ENCODE data around the gene BTAF1.

The BTAF1 gene

DNA sequence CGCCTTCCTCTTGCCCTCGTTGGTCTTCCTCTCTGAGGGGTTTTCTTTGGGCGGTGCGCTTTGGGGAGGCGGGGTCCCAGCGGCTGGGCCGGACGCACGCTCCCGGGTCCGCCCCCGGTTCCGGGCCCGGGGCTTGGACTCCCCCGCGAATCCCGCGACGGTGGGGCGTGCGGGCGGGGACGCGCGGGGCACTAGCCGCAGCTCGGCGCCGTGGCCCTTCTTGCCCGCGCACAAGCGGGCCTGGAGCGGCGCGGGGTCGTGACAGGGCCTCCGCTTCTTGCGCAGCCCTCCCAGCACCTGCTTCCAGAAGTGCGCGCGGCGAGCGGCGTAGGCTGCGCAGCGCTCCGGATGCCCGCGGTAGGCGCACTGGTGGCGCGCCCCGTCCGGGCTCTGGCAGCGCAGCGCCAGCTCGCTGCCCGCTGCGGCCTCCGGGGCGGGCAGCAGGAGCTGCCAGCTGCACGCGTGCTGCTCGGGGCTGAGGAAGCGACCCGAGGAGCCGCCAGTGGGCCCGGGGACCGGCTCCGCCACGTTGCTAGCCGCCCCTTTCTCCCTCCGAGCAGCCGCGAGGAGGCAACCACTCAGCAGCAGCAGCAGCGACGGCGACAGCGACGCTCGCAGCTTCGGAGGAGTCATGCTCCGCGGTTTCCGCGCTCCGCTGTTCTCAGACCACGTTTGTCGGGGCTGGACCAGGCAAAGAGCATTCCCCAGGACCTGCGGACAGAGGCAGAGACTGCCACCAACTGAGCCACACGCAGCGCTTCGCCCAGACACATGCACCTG lies 15.0 kb upstream of the BTAF1 start:
- DNase-seq (ENCODE audit: low read depth in 3 of 3), result peak; percentile 43 to 63 (median 51)

DNA sequence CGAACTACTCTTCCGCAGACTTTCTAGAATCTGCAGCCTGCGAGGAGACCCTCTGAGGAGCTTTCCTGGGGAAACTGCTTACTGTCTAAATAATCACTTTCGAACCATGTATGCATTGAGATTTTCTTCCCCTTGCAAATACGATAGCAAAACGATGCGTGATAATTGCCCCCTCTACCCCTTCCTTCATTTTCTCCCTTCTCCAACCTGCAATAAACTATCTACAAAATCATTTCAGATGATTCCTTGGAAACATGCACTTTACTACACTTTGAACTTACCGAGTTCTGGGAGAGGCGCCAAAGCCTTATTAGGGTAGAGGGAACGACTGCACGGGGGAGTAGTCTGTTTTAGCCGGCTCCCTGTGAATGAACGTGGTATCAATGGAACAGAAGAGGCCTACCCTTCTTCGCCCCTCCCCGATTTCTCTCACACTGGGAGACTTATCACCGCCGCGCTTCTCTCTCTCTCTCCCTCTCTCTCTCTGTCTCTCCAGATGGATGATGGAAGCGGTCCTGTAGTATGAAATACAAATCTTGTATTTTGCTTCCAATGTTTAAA lies 14.4 kb upstream of the BTAF1 start, which contains the start of gene FGFBP3:
Gene FGFBP3 (minus strand): TSS at position 370 of the 561 bp plus-strand sequence. CDS start 517 bp downstream, outside the sequence.
- peak in 1 of 3 experiments; percentile 4 for DNase-seq (ENCODE audit: low read depth in 3 of 3)

DNA sequence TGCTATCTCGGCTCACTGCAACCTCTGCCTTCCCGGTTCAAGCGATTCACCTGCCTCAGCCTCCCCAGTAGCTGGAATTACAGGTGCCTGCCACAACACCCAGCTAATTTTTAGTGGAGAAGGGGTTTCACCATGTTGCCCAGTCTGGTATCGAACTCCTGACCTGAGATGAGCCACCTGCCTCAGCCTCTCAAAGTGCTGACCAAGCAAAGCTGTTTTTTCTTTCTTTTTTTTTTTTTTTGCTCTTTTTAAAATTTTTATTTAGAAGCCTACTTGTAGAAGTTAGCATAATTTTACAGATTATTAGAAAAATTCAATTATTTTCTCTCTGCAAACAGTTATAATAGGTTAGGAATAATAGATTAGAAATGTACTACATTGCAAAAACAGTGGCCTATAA lies 13.1 kb upstream of the BTAF1 start:
- DNase-seq (ENCODE audit: low read depth in 3 of 3), result no peak

DNA sequence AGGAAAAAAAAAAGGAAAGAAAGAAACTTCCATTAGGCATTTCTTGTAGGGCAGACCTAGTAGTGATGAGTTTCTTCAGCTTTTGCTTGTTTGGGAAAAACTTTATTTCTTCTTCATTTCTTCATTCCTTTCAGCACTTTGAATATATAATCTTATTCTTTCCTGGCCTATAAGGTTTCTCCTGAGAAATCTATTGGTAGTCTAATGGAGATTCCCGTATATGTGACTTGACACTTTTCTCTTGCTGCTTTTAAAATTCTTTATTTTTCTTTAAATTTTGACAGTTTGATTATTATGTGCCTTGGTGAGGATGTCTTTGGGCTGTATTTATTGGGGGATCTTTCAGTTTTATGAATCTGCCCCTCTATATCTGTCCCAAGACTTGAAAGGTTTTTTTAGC lies 3.9 kb upstream of the BTAF1 start:
- no peak for DNase-seq (ENCODE audit: low read depth in 3 of 3)

DNA sequence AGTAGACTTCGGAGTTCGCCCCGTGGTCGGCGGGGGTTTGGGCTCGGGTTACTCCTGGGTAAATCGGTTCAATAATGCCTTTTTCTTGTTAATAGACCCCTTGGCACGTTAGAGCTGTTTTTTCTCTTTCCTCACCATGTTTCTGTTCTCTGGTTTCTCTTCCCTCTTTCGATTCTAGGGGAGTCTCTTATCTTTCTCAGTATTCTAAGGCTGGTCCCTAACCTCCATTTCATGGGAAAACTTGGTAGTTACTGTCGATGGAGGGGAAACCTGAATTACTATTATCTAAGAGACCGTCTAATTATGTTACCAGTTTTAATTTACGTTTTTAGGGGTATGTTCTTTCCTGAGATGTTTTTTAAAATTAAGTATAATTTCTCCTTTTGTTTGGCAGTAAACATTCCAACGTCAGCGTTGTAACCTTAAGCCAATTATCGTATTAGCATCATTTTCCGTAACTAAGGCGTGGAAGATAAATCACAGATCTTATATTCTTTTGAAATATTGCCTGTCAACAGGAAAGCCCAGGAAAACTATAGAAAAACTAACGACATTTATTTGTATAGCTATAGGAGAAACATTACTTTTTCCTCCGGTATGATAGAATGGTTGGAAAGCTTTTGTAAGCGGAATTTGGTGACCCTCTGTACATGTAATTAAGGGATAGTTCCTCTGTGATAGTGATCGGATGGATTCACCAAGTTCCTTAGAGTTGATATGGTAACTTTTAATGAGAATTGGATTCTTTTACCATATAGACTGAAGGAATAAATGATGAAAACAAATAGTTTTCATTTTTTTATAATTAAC lies 847 bp downstream of the BTAF1 start:
- DNase-seq (ENCODE audit: low read depth in 3 of 3), result no peak

DNA sequence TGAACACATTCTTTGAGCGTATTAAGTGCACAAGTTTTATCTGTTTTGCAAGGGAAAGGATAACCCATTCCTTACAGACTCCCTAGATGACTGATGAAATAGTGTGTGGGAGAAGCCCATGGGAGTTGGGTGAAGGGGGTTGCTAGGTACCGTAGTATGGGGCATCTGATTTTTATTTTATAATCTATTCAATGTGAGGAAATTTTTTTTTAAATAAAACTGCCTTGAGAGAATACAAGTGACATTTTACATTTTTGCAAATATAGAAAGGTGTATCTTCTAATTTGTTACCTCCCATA lies 1.4 kb downstream of the BTAF1 start:
- no peak for DNase-seq (ENCODE audit: low read depth in 3 of 3)

DNA sequence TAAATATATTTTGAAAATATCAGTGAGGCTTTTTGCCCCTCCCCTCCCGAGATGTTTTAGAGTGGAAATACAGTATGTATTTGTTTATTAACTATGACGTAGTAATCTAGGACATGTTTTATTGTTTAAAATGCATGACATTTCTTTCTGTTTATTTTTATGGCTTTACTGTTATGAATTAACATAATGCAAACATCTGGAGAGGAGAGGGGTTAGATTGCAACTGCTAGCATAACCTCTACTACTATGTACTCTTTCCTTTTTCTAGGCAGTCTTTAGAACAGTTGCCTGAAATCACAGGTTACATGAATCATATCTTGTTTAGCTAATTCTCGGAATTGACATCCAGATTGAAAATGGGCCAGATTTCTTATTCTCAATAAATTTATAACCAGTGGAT lies 7.4 kb downstream of the BTAF1 start:
- DNase-seq (ENCODE audit: low read depth in 3 of 3), result no peak

DNA sequence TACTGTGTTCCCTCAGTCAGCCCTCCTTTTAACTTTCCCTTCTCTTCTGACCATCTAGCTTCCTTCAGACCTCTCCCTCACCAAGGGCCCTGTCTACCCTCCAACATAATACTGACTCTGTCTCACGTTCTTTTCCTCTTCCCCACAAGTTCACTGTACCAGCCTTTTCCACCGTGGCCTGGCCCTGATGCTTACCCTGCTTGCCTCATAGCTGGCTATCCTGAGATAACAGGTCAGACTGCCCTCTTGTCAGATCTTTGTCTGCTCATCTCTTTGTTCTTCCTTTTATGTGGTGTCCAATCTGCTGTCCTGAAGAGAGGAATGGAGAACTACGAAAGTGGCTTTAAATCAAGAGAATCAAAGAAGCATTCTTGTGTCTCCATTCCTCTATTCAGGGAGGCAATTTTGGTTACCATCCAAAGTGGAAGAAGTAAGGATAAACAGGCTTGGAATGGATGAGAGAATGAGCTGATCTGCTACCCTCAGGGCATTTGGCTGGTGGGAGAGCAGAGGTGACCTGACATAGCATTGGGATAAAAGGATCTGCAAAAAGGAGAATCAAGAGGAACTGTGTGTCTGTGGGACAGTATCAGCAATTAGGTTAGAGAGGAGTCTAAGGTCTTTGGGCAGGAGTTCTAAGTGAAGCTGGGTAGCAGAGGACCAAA lies 8.1 kb downstream of the BTAF1 start:
- DNase-seq (ENCODE audit: low read depth in 3 of 3), result no peak

DNA sequence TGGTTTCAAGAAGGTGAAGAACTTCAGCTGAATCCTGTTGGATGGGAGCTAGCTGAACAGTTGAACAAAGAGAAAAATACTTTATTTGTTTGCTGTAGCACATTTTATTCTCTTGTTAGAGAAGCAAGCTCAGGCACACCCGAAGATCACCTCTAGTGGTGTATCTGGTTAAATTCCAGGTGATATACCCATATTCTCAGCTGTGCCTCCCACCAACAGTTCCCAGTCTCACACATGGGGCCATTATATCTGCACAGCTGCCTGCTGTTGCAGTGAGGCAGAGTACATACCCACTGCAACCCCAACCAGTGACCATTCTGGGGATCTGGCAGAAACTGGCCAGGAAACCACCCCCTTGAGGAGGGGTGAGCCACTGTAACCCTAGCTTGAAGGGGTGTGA lies 9.2 kb downstream of the BTAF1 start:
- DNase-seq (ENCODE audit: low read depth in 3 of 3), result no peak

DNA sequence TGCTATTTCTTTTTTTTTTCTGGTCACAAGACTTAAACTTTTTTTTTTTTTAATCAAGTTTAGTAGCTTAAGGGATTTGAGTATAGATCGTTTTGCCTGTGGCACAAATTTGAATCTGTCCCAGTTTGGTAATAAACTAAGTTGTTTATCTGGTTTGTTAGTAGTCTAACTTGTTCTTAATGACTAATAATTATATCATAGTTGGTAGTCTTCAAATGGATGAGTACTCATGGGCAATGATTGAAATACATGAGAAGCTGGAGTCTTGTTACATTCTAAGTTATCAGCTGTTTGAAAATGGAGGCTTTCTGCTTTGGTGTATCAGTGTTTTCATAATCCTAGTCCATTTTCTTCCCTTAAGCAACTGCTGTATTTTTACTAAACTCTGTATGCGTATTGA lies 12.3 kb downstream of the BTAF1 start:
- no peak for DNase-seq (ENCODE audit: low read depth in 3 of 3)

DNA sequence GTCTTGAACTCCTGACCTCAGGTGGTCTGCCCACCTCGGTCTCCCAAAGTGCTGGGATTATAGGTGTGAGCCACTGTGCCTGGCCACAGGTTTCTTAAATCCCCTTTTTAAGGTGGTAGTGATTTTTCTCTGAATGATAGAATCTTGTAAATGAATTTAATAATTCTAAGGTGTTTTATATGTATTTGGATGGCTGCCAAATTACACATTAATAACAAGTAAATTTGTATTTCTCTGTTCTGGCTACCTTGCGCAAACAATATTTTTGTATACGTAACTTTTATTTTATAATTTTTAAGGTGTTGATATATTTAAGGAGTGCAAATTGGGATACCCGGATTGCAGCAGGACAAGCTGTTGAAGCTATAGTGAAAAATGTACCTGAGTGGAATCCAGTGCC lies 16.1 kb downstream of the BTAF1 start:
- no peak for DNase-seq (ENCODE audit: low read depth in 3 of 3)

DNA sequence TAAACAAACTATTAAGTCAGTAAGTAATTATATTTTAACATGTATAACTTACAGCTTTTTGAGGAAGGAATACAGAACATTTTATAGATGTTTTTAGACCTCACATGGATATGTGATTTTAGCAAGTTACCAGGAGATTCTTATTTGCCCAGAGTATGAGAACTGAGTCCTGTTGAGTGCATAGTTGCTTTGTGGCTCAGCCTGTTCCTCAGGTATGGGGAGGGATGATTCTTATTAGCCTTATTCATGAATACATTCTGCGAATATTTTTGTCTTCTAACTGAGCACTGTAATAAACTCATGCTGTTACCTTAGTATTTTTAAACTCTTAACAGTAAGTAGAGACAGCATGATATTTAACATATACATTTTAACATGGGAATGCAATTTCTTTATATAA lies 17.9 kb downstream of the BTAF1 start:
- no peak for DNase-seq (ENCODE audit: low read depth in 3 of 3)

DNA sequence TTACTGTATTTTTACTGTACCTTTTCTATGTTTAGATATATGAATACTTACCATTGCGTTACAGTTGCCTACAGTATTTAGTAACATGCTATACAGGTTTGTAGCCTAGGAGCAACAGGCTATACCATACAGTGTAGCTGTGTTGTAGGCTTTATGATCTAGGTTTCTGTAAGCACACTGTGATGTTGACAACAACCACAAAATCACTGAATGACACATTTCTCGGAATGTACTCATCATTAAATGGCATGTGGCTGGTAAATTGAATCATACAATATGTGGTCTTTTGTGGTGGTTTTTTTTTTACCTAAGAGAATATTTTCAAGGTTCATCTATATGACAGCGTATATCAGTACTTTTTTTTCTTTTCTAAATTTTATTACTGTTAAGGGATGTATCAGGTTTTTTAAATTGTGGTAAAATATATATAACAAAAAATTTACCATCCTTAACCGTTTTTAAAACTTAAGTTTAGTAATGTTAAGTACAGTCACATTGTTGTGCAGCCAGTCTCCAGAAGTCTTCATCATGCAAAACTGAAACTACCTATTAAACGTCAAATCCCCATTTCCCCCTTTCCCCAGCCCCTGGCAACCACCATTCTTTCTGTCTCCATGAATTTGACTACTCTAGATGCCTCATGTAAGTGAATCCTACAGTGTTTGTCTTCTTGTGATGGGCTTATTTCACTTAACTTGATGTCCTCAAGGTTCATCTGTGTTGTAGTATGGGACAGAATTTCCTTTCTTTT lies 21.5 kb downstream of the BTAF1 start:
- DNase-seq (ENCODE audit: low read depth in 3 of 3), result no peak

DNA sequence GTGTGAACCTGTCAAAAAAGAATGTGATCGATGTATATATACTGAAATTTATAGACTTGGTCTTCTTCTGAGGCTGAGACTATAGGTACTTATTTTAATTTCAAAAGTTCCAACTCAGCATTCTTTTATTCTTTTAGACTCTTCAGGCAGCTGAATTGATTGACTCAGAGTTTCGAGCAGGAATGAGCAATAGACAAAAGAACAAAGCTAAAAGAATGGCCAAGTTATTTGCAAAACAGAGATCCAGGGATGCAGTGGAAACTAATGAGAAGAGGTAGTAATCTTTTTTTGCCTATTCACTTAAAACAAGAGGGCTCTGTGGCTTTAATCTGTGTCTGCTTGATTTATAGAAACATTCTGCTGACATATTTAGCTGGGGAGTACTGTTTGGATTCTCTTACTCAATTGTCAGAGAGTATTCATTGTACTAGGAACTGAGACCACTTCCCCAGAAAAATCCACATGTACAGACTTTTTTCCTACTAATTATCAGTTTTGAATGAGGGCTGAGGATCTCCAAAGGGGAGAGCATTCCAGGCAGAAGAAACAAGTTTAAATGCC lies 30.1 kb downstream of the BTAF1 start:
- no peak for DNase-seq (ENCODE audit: low read depth in 3 of 3)

DNA sequence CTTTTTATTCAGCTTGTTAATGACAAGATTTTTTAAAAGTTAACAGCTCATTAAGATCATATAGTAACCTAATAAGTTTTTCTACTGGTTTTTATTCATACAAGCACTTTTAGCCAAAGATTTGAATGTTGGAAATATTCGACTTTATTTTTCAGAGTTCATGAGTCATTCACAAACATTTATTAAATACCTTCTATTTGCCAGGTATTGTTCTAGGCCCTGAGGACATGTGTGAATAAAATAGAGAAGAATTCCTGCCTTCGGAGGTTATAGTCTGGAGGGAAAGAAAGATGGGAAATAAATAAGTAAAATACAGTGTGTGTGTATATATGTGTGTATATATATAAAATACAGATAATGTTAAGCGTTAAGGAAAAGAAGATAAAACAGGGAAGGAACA lies 31.5 kb downstream of the BTAF1 start:
- DNase-seq (ENCODE audit: low read depth in 3 of 3), result no peak

DNA sequence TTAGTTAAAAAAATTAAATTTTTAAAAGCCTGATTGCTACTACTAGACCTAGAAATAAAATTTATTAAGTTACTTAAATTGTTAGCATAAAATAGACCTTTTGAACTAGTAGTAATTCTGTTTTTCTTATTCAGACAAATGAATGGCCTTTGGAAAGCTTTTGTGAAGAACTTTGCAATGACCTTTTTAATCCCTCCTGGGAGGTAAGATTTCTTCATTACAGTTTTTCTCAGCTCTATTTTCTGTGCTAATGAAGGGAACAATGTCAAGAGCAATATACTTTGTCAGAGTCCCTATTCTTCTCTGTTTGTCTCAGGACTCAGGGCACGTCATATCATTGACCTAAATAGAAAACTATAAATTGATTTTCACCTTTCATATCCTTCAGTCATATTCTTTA lies 33.5 kb downstream of the BTAF1 start:
- DNase-seq (ENCODE audit: low read depth in 3 of 3), result no peak

DNA sequence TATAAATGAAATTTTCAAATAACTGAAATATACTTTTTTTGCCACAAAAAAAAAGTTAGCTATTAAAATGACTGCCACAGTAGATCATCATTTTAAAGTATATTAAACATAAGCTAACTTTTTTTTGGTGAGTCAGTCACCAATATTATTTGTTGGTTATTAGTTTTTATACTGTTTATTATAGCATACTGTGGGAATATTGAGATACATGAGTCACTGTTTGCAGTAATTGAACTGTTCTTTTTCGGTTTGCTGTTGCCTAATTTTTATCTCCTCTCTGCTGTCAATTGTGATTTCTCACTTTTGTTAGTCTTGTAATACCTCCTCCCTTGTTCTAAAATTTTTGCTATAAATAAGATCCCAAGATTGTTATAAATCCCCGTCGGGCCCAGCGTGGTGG lies 45.7 kb downstream of the BTAF1 start:
- no peak for DNase-seq (ENCODE audit: low read depth in 3 of 3)

DNA sequence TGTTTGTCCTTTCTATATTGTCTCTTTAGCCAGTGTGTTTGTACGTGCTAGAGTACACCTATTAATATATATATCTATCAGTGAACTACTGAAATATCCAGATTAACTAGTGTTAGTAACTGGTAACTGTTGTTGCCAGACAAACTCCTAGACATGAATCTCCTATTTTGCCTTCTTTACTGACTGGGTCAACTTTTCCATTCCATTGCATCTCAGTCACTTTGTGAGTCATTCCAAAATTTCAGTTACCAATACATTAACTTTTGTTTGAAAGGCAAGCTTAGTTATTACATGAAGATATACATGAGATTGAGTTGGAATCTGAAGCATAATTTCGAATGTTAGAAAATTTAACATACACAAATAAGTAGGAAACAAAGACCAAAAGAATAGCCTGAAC lies 51.4 kb downstream of the BTAF1 start:
- no peak for DNase-seq (ENCODE audit: low read depth in 3 of 3)

DNA sequence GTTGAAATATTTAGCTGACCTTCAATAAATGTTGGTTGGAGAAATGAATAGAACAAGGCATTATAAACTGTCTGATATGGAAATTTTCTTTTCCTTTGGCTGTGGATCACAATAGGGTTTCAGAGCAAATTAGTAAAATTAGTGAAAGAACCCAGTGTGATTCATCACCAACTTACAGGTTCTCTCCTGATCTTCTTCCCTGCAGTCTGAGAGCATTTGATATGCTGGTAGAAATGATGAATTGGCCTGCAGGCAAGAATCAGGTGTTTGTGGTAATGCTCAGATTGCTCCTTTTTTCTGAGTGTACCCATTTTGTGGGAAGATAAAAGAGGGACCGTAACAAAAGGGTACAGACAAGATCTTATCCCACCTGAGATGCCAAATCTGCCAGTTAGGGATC lies 51.9 kb downstream of the BTAF1 start:
- no peak for DNase-seq (ENCODE audit: low read depth in 3 of 3)

DNA sequence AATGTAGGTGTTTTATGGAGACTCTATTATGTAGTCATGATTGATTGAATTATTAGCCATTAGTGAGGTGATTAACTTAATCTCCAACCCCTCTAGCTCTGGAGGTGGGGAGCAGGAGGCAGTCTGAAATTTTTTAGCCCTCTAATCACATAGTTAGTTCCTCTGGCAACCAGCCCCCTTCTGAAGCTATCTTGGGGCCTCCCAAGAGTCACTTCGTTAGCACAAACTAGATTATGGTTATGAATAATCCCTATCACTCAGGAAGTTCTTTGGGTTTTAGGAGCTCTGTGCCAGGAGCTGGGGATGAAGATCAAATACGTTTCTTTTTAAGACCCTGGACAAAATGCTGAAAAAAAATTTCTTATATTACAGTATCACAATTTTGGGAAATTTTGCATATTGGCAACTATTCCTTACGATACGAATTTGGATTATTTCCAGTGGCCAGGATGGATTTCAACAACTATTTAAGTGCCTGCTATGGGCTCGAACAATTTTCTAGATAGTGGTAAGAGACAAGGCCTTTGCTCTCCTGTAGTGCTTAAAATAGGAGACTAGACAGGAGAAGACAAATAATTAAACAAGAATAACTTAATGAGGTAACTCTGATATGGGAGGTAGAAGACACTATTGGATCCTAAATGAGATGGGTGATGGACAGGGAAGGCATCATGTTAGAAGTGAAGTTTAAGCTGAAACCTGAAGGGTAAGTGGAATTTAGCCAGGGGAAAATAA lies 52.9 kb downstream of the BTAF1 start:
- no peak for DNase-seq (ENCODE audit: low read depth in 3 of 3)

DNA sequence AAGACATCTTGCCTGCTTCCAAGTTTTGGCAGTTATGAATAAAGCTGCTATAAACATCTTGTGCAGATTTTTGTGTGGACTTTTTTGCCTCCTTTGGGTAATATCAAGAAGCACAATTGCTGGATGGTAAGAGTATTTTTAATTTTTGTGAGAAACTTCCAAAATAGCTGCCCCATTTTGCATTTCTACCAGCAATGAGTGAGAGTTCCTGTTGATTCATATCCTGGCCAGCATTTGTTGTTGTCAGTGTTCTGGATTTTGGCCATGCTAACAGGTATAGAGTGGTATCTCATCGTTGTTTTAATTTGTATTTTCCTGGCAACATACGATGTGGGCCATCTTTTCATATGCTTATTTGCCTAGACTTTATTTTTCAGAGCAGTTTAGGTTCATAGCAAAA lies 53.9 kb downstream of the BTAF1 start:
- no peak for DNase-seq (ENCODE audit: low read depth in 3 of 3)

Data from stimulated activated CD4-positive, alpha-beta T cell treated with anti-CD3 and anti-CD28 coated beads, TNF-alpha, amount 100 ng/mL, for 4 hours (primary cell).